Hematopoietic multipotent progenitor cell treated with erythropoietin and hydrocortisone succinate and interleukin-3 and kit ligand, for 15 days (in vitro differentiated cells): Measurements from ENCODE around the gene CUX1.
"Not testable (repeated sequence)": the region's sequence is repeated elsewhere in the genome, so short reads cannot be mapped to it uniquely, and the experiment has no call there.

Experiments used
- DNase-seq: peaks from one replicate; pipeline ENCODE4 v3.0.0-alpha.2; 2015; ENCODE audit warnings: low spot score

Gene CUX1

GRCh38 chr7:101985057-101985902, 167.9 kb downstream of the CUX1 start:
- DNase-seq = no peak

DNA sequence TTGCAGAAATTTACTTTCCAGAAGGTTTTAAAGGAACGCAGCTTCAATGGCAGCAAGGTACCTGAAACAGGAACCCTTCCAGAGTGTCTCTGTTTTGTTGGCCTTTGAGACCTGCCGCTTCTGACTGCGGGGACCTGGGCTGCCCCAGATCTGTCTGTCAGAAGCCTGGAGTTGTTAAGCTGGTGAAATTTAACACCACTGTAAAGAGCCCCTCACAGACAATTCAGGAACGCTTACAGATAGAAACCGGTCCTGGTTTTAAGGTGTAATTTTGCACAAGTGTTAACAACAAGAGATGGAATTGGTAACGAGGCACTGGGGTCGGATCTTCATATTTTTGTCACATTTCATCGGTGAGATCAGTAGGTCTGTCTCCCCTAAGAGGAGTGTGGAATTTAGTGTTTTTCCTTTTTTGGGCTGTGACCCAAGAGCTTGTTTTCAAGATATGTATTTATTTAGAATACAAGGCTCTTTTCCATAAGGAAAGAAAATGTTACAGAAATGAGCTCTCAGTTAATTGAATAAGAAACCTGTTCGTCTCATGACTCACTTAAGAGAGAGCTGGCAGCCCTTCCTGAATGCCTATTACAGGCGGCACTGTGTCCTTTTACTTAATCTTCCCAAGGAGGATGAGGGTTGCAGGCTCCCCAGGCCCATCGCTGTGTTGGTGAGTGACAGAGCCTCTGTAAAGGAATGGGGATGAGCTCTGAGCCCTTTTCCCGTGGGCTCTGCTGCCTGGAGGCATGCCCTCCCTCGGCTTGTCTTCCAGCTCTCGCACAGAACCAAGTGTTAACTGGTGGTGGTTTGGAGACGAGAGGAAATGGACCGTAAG, 168.7 kb downstream of the CUX1 start:
- no peak for DNase-seq

- DNase-seq = no peak
Observed at GRCh38 chr7:101987494-101987893, 170.1 kb downstream of the CUX1 start.

GRCh38 chr7:101988060-101988459, 170.6 kb downstream of the CUX1 start:
- not testable (repeated sequence) for DNase-seq

DNA sequence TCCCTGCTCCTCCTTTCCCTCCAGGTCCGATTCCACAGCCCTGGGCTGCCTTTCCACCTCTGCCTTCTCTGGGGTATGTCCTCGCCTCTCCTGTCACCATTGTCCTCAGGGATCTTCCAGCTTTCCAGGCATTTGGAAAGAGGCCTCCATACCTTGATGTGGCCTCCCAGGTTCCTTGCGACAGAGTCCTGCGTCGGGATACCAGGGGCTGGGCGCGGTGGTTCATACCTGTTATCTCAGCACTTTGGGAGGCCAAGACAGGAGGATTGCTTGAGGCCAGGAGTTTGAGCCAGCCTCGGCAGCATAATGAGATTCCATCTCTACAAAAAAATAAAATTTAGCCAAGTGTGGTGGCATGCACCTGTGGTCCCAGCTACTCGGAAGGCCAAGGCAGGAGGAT, 171.1 kb downstream of the CUX1 start:
- no peak for DNase-seq

DNA sequence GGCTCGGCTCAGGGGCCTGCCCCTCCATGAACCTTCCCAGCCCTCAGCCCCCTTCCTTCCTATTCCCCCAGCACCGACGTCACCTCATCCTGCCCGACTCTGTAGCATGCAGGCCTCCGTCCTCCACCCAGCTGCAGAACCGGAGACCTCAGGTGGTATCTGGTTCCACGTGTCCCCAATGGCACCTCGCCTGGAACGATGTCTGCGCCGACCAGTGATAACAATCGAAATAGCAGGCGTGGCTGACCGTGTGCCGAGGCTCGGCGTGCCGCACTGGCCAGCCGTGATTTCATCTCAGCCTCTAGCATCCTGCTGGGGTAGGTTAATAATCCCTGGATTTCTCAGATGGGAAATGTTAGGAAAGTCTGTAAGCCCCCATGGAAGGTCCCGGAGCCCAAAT, 171.7 kb downstream of the CUX1 start:
- no peak for DNase-seq

- DNase-seq = no peak
Observed at GRCh38 chr7:101990811-101991418, 173.5 kb downstream of the CUX1 start.

DNA sequence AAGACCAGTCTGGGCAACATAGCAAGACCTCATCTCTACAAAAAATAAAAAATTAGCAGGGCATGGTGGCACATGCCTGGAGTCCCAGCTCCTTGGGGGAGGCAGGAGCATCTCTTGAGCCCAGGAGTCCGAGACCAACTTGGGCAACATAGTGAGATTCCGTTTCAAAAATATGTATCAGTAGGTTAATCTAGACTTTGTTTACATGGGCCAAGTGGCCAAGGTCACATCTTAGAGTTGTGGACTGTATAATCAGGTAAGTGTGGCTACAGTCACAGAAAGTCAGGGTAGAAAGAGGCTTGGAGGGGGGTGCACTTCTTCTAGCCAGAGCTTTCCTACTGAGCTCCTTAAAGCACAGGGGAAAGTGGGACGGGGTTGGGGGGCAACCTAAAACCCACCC, 174.4 kb downstream of the CUX1 start:
- DNase-seq = no peak

DNA sequence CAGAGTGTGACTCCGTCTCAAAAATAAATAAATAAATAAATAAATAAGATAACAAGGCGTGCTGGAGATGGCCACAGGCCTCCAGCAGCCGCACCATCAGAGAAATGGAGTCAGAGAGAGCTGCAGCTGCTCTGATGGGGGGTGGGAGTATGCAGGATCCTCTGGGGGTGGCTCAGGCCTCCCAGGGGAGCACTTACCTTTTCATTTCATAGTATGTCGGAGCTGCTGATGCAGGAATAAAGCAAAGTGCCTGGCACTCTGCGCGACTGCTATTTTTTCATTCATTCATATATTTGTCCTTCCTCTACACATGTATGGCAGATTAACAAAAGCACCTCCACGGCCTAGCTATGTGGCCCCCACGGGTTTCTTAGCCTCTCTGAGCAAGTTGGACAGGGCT, 175.9 kb downstream of the CUX1 start:
- no peak for DNase-seq

- no peak for DNase-seq
Observed at GRCh38 chr7:101995121-101995520, 177.7 kb downstream of the CUX1 start.

- no peak for DNase-seq
Observed at GRCh38 chr7:101996131-101996691, 178.8 kb downstream of the CUX1 start.

GRCh38 chr7:101996876-101997275, 179.4 kb downstream of the CUX1 start:
- DNase-seq = no peak

DNA sequence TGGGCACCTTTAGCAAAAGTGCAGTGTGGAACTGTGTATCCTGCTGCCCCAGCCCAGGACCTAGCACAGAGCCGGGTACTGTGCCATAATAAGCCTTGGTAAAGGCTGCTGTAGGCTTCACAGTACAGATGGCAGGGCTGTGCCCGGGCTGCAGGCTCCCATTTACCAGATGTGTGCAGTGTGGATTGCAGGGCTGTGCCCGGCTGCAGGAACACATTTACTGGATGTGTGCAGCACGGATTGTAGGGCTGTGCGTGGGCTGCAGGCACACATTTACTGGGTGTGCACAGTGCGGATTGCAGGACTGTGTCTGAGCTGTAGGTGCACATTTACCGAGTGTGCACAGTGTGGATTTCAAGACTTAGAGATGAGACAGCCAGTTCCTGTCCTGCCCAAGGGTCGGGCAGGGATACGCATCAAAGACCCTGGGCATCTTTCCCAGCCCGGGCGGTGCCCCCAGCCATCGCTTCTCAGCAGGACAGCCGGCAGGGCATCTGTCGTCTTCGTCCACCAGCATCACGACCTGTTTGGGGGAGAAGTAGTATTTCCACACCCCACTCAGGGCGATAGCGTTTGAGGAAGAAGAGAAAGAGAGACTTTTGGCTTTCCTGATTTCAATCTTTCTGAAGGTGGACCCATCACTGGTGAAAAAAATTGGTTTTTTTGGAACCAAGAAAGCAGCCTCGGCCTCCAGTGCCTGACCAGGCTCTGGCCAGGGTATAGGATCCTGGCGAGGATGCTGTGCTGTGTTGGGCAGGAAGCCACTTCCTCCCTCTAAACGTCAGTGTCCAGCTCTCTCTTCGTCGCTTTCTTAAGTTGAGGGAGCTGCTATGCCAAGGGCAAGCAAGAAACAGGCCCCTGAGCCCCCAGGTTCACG, 180.8 kb downstream of the CUX1 start:
- no peak for DNase-seq

DNA sequence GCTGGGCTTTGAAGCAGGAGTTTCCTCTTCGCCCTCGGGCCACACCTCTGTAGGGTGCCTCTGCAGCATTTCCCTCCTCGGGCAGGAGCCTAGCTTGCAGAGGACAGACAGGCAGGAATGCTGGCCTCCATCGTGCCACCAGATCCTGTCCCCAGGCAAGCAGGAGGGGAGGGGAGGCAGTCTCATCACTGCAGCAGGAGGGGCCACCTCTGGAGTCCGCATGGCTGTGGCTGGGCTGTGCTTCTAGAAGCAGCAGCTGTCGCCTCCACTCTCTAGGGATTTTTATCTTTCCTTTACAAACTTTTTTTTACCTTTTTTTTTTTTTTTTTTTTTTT, 181.4 kb downstream of the CUX1 start:
- no peak for DNase-seq

GRCh38 chr7:101999393-101999792, 182.0 kb downstream of the CUX1 start:
- no peak for DNase-seq

DNA sequence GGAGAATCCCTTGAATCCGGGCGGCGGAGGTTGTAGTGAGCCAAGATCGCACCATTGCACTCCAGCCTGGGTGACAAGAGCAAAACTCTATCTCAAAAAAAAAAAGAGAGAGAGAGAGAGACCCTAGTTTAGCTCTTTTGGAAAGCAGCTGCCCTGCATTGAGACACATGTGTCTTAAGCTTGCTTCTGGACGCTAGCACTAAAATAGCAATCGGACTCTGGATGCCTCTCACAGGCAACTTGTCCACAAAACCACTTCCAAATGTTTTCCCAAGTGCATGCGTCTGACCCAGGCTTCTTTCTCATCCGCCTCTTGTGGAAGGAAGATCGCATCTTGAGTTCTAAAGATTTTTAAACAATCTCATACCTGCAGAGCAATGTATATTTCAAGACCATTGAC, 182.7 kb downstream of the CUX1 start:
- no peak for DNase-seq

- no peak for DNase-seq
Observed at GRCh38 chr7:102004229-102004628, 186.8 kb downstream of the CUX1 start.

DNA sequence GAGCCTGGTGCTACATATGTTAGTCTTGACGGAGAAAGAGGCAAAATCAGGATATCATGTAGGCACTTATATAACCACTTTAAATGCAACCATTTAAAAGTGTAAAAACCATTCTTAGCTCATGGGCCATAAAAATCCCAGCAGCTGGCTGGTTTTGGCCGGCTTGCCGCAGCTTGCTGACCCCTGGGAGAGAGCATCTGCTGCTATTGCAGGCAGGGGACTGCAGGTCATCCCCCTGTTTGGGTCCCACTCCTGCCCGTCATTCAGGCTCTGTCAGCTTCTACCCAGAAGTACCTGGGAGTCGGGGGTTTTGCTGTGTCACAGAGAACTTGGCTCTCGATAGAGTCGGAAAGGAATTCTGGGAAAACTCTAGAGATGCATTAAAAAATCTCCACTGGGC, 187.4 kb downstream of the CUX1 start:
- DNase-seq = no peak

- no peak for DNase-seq
Observed at GRCh38 chr7:102005933-102006480, 188.6 kb downstream of the CUX1 start.

DNA sequence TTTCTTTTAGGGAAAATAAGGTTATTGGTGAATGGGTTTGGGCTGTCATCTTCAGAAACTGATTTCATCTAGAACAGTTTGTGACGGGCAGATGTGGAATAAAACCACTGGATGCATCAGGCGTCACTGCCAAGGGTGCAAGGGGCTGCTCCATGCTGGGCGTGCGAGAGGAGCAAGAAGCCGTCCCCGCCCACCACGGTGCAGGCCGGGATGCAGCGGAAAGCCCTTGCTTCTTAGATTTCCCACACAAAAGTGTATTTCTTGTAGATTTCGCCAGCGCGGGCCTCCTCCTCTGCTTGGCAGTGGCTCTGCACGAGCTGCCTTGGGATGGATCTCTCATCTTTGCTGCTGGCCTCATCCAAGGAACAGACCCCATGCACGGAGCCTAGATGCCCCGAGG, 189.3 kb downstream of the CUX1 start:
- no peak for DNase-seq

DNA sequence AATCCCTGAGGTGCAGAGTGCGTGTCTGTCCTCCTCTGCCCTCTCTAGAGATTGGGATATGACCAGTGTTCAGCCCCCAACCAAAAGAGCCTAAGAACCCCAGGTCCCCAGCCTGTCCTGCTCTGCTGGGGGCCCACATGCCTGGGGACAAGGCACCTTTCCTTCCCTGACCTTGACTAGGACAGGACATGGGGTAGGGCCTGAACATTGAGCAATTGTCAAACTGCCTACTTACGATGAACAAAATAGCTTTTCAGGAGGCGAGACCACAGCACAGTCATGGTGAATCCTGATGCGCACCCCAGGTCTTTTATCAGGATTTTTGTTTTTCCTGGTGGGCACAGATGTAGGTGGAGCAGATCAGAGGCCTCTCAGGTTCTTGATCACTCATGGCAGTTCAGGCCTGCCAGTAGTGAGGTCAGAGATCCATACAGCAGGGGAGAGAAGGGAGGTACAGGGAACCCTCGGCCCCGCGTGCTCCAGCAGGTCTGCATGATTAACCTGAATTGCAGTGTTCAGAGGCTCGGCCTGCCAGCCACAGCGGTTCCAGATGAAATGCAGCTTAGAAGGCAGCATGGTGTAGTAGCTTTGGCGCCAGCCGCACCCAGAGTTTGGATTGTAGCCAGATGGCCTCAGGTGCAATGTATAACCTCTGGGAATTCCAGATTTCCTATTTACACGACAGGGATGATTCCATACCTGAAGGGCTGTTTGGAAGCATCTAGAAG, 191.3 kb downstream of the CUX1 start:
- DNase-seq = no peak
